ENCODE data around the gene GRM3.

The GRM3 gene

GRCh38 chr7:86908948-86909347 lies 265.2 kb downstream of the GRM3 start:
- no peak for DNase-seq

DNA sequence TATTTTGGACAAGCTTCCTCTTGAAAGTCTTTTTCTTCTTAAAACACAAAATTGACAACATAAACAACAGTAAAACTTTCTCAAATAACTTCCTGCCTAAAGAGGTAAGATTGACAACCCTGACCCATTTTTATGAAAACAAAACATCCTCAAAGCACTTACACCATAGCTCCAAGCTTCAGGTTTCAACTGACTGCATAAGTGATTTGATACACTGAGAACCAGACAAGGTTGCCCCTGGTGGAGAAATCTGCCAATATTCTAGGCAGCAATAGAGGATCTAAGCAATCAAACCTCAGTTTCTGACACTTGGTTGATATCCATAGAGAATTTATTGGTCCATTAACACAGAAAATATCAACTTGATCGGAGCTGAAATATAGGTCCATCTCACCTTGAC lies 267.9 kb downstream of the GRM3 start:
- DNase-seq: peak; percentile 18

- no peak for DNase-seq
Measured at GRCh38 chr7:86913709-86914108, 270.0 kb downstream of the GRM3 start.

Data from NCI-H2029 treated with DMSO at 0.1 percent for 48 hours (cell line).